Fibroblast of lung (primary cell): ENCODE measurements around the gene ADCY4. TPM values are rescaled to one million over a fixed set of nuclear protein-coding genes. Genes with fewer than 3 reads are reported as not detected.
A peak's percentile ranks its signal among the peaks of the same experiment; 100 is the strongest.

Source experiments
- DNase-seq, 2 donors: peaks; one replicate each; pipeline versions ENCODE4 v3.0.0 to v3.0.0-alpha.2; 2010; ENCODE audit warnings: low read depth in 2 of 2
- H2AFZ ChIP-seq: 2 replicates; pipeline ENCODE4 v1.5.1; 2012; ENCODE audit warnings: low read length, control low read depth, inconsistent platforms
- H3K27ac ChIP-seq: 2 replicates; pipeline ENCODE4 v1.5.1; 2011; ENCODE audit warnings: low read length, control low read depth; ENCODE audit not compliant: insufficient read depth
- H3K27me3 ChIP-seq: 2 replicates; pipeline ENCODE4 v1.5.1; 2011; ENCODE audit warnings: mild to moderate bottlenecking, low read length; ENCODE audit not compliant: control insufficient read depth, insufficient read depth
- H3K36me3 ChIP-seq: 2 replicates; pipeline ENCODE4 v1.5.1; 2011; ENCODE audit warnings: low read length; ENCODE audit not compliant: control insufficient read depth, insufficient read depth
- H3K4me1 ChIP-seq: 2 replicates; pipeline ENCODE4 v1.5.1; 2011; ENCODE audit warnings: low read length; ENCODE audit not compliant: control insufficient read depth, insufficient read depth; ENCODE audit errors: extremely low read depth
- H3K4me2 ChIP-seq: 2 replicates; pipeline ENCODE4 v1.5.1; 2011; ENCODE audit warnings: low read length, control low read depth; ENCODE audit not compliant: insufficient read depth; ENCODE audit errors: extremely low read depth
- H3K4me3 ChIP-seq, 4 experiments: fragments of 200-600 bp in 1 of 4; sonication (generic) in 1 of 4; replicated peaks in 1 of 4; 2 replicates each; pipeline ENCODE4 v1.5.1; 2011 to 2016; ENCODE audit warnings: low read length in 4 of 4, low read depth in 3 of 4, mild to moderate bottlenecking in 3 of 4, control low read depth in 2 of 4, inconsistent platforms in 1 of 4, mixed read lengths in 1 of 4; ENCODE audit not compliant: insufficient read depth in 1 of 4; ENCODE audit errors: control extremely low read depth in 1 of 4
- H3K79me2 ChIP-seq: 2 replicates; pipeline ENCODE4 v1.5.1; 2012; ENCODE audit warnings: mild to moderate bottlenecking, low read length, inconsistent platforms; ENCODE audit not compliant: control insufficient read depth, insufficient read depth
- H3K9ac ChIP-seq: 2 replicates; pipeline ENCODE4 v1.5.1; 2011; ENCODE audit warnings: mild to moderate bottlenecking, low read length, control low read depth; ENCODE audit not compliant: insufficient read depth
- H3K9me3 ChIP-seq: 2 replicates; pipeline ENCODE4 v1.5.1; 2012; ENCODE audit warnings: low read depth, low read length; ENCODE audit not compliant: control insufficient read depth, insufficient read depth
- H4K20me1 ChIP-seq: 2 replicates; pipeline ENCODE4 v1.5.1; 2011; ENCODE audit warnings: low read length; ENCODE audit not compliant: control insufficient read depth, insufficient read depth; ENCODE audit errors: extremely low read depth
- CTCF ChIP-seq, 2 donors: IDR thresholded peaks in 1 of 2; conservative IDR thresholded peaks in 1 of 2; 1 replicate in 1 of 2; 2 replicates in 1 of 2; pipeline ENCODE4 v1.5.1; 2011 to 2012; ENCODE audit warnings: low read length in 2 of 2, control low read depth in 1 of 2, inconsistent platforms in 1 of 2, low read depth in 1 of 2, mild to moderate bottlenecking in 1 of 2
- EZH2 ChIP-seq: IDR thresholded peaks from 2 replicates; pipeline ENCODE4 v1.5.1; 2012; ENCODE audit warnings: low read length, control low read depth, mild to moderate bottlenecking; ENCODE audit errors: missing control alignments
- polyA plus RNA-seq, 2 donors: library from polyadenylated mRNA; depleted of rRNA in 1 of 2; stranded (reverse) in 1 of 2; unstranded in 1 of 2; fragments of >200 nt; gene quantifications; 2 replicates each; pipeline ENCODE4 v1.2.1, GENCODE V29; 2011 to 2012; ENCODE audit warnings: missing spikeins in 1 of 2
- total RNA-seq: library from RNA; depleted of rRNA; stranded (reverse); fragments of >200 nt; gene quantifications from 2 replicates; pipeline ENCODE4 v1.2.1, GENCODE V29; 2014

The ADCY4 gene
- total and polyA plus RNA-seq, 2 donors (not counting 1 experiment from before 2014, with no cell fraction given) = 1.4 to 7.4 TPM

- peaks cover 19% of the 10 kb centered on the region for H3K36me3 ChIP-seq
- TF ChIP-seq CTCF (conservative IDR thresholded peaks at IDR 0.05 in 1 of 2, IDR thresholded peaks at IDR 0.05 in 1 of 2; ENCODE audit: low read depth in 1 of 2, low read length in 2 of 2) (no peak), EZH2 (no peak)
- no peak for DNase-seq
- peak overlapping the region; percentile 29 for H3K4me2 ChIP-seq
- no peaks in the 10 kb centered on the region for H3K9me3 ChIP-seq
- H3K27me3 ChIP-seq = no peaks in the 10 kb centered on the region
- no peaks in the 10 kb centered on the region for H4K20me1 ChIP-seq
- H3K9ac ChIP-seq = no peak overlapping the region
- no peak overlapping the region for H3K27ac ChIP-seq
- H3K79me2 ChIP-seq = peaks cover 9% of the 10 kb centered on the region
- peak overlapping the region in 1 of 4 experiments; percentile 100 for H3K4me3 ChIP-seq
- H3K4me1 ChIP-seq = peaks cover 23% of the 10 kb centered on the region
- H2AFZ ChIP-seq = no peak overlapping the region
Measured at GRCh38 chr14:24370748-24371147, 35.9 kb upstream of the ADCY4 start.

- Histone ChIP-seq H3K27me3 (no peaks in the 10 kb centered on the region), H3K4me2 (peak overlapping the region; percentile 27), H3K27ac (no peak overlapping the region), H3K9ac (no peak overlapping the region), H2AFZ (no peak overlapping the region), H3K4me3 (peak overlapping the region in 1 of 4 experiments; percentile 100), H3K4me1 (peaks cover 27% of the 10 kb centered on the region), H4K20me1 (no peaks in the 10 kb centered on the region), H3K36me3 (peaks cover 16% of the 10 kb centered on the region), H3K79me2 (peaks cover 9% of the 10 kb centered on the region), H3K9me3 (no peaks in the 10 kb centered on the region)
- no peak for DNase-seq
- TF ChIP-seq CTCF (conservative IDR thresholded peaks at IDR 0.05 in 1 of 2, IDR thresholded peaks at IDR 0.05 in 1 of 2; ENCODE audit: low read depth in 1 of 2, low read length in 2 of 2) (no peak), EZH2 (no peak)
Measured at GRCh38 chr14:24369907-24370687, 35.2 kb upstream of the ADCY4 start.

GRCh38 chr14:24369463-24369862 lies 34.6 kb upstream of the ADCY4 start:
- Histone ChIP-seq H3K4me1 (peaks cover 31% of the 10 kb centered on the region), H4K20me1 (no peaks in the 10 kb centered on the region), H3K27me3 (no peaks in the 10 kb centered on the region), H3K27ac (peak overlapping the region; percentile 92), H3K9me3 (no peaks in the 10 kb centered on the region), H2AFZ (no peak overlapping the region), H3K36me3 (peaks cover 16% of the 10 kb centered on the region), H3K4me3 (peak overlapping the region; percentile 56 to 100 (median 88)), H3K9ac (peak overlapping the region; percentile 91), H3K79me2 (peaks cover 9% of the 10 kb centered on the region), H3K4me2 (peak overlapping the region; percentile 87)
- no peak for TF ChIP-seq EZH2
- no peak for TF ChIP-seq CTCF (conservative IDR thresholded peaks at IDR 0.05 in 1 of 2, IDR thresholded peaks at IDR 0.05 in 1 of 2; ENCODE audit: low read depth in 1 of 2, low read length in 2 of 2)
- DNase-seq = no peak
